ENCODE results near the gene POU3F3. TPM values are rescaled to one million over a fixed set of nuclear protein-coding genes. Genes with fewer than 3 reads are reported as not detected.

Gene POU3F3
- total RNA-seq, 1 experiment from 2014 or later, result 0.36 TPM

GRCh38 chr2:104866122-104866864, 12.4 kb downstream of the POU3F3 start:
- Histone ChIP-seq H3K36me3 (ENCODE audit: control insufficient read depth, insufficient read depth, low read length) (no peaks in the 10 kb centered on the region), H3K9me3 (ENCODE audit: control insufficient read depth, insufficient read depth, low read depth, low read length) (no peaks in the 10 kb centered on the region), H3K4me3 (ENCODE audit: low read depth in 2 of 2, low read length in 2 of 2) (no peak overlapping the region), H3K27me3 (ENCODE audit: control insufficient read depth, insufficient read depth, low read length) (peaks cover 30% of the 10 kb centered on the region), H3K4me1 (ENCODE audit: control insufficient read depth, insufficient read depth, low read length) (no peaks in the 10 kb centered on the region; the same call in 1 of the 2 replicates), H3K27ac (ENCODE audit: low read length) (no peak overlapping the region)
- intact Hi-C loops (cut with micrococcal nuclease; ENCODE audit: unreplicated experiment), result no loop called here
- no peak for TF ChIP-seq TCF7L2 (IDR thresholded peaks at IDR 0.05; ENCODE audit: low read depth, low read length)
- no peak for TF ChIP-seq POLR2AphosphoS5 (IDR thresholded peaks at IDR 0.05; ENCODE audit: low read depth, low read length)
- TF ChIP-seq REST (IDR thresholded peaks at IDR 0.05; ENCODE audit: insufficient read depth in 1 of 2, low read depth in 2 of 2, low read length in 1 of 2), result no peak
- no peak for TF ChIP-seq SIN3A (IDR thresholded peaks at IDR 0.05; ENCODE audit: borderline replicate concordance, insufficient read depth, low read depth, low read length)
- no peak for TF ChIP-seq CTCF (IDR thresholded peaks at IDR 0.05)
- ChIA-PET POLR2A (no interaction called here), CTCF (no interaction called here)
- no peak for DNase-seq (ENCODE audit: low read depth, low spot score)
- ATAC-seq, result no peak
- in situ Hi-C loops (cut with HindIII; ENCODE audit: low pct_unique_long_range_greater_than_20kb, low sequenced_read_pairs), result no loop called here
- BruUV-seq (replicated peaks), result no TSS peak

GRCh38 chr2:104866883-104867812, 13.2 kb downstream of the POU3F3 start:
- ChIA-PET POLR2A (no interaction called here), CTCF (no interaction called here)
- Histone ChIP-seq H3K9me3 (ENCODE audit: control insufficient read depth, insufficient read depth, low read depth, low read length) (no peaks in the 10 kb centered on the region), H3K4me1 (ENCODE audit: control insufficient read depth, insufficient read depth, low read length) (no peaks in the 10 kb centered on the region; the same call in 1 of the 2 replicates), H3K4me3 (ENCODE audit: low read depth in 2 of 2, low read length in 2 of 2) (no peak overlapping the region), H3K36me3 (ENCODE audit: control insufficient read depth, insufficient read depth, low read length) (no peaks in the 10 kb centered on the region), H3K27me3 (ENCODE audit: control insufficient read depth, insufficient read depth, low read length) (peaks cover 38% of the 10 kb centered on the region), H3K27ac (ENCODE audit: low read length) (no peak overlapping the region)
- intact Hi-C loops (cut with micrococcal nuclease; ENCODE audit: unreplicated experiment), result no loop called here
- BruUV-seq (replicated peaks), result no TSS peak
- DNase-seq (ENCODE audit: low read depth, low spot score) (no peak), ATAC-seq (no peak)
- in situ Hi-C loops (cut with HindIII; ENCODE audit: low pct_unique_long_range_greater_than_20kb, low sequenced_read_pairs), result no loop called here
- TF ChIP-seq SIN3A (IDR thresholded peaks at IDR 0.05; ENCODE audit: borderline replicate concordance, insufficient read depth, low read depth, low read length), result no peak
- TF ChIP-seq TCF7L2 (IDR thresholded peaks at IDR 0.05; ENCODE audit: low read depth, low read length), result no peak
- TF ChIP-seq POLR2AphosphoS5 (IDR thresholded peaks at IDR 0.05; ENCODE audit: low read depth, low read length), result no peak
- TF ChIP-seq CTCF (IDR thresholded peaks at IDR 0.05), result no peak
- no peak for TF ChIP-seq REST (IDR thresholded peaks at IDR 0.05; ENCODE audit: insufficient read depth in 1 of 2, low read depth in 2 of 2, low read length in 1 of 2)

Measured in Panc1 (cell line).